Mesenteric fat pad (tissue), 1 donor: ENCODE data around the gene SCN1B. TPM values are rescaled to one million over a fixed set of nuclear protein-coding genes. Genes with fewer than 3 reads are reported as not detected.
"Not testable (repeated sequence)": the region's sequence is repeated elsewhere in the genome, so short reads cannot be mapped to it uniquely, and the experiment has no call there.

Source experiments
- DNase-seq: peaks from one replicate; pipeline ENCODE4 v3.0.0-alpha.2; 2020; ENCODE audit warnings: low spot score
- total RNA-seq: library from RNA; stranded (reverse); fragmentation: NEBNext Ultra II Directional; extraction: Animal tissue kit (Norgen Biotek cat#: 25700); gene quantifications from one replicate; pipeline ENCODE4 v1.2.1, GENCODE V29; 2021
- donor health status: DM: yes; HTN: yes; CAD: no.

The SCN1B gene
- total RNA-seq, 1 donor from 2014 or later, result 17.3 TPM

DNA sequence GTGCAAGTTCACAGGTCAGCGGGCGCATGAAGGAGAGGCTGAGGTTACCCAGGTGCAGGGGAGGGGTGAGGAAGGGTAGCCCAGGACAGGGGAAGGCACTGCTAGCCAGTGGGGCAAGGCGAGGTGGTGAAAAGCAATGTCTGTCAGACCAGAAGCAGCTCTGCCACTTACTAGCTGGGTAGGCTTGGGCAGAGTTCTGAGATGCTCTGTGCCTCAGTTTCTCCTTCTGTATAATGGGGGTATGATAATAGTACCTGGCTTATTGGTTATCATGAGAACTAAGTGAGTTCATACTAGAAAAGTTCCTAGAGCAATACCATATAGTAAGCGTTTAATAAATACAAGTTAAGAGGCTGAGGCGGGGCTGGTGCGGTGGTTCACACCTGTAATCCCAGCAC lies 14.3 kb upstream of the SCN1B start:
- no peak for DNase-seq

DNA sequence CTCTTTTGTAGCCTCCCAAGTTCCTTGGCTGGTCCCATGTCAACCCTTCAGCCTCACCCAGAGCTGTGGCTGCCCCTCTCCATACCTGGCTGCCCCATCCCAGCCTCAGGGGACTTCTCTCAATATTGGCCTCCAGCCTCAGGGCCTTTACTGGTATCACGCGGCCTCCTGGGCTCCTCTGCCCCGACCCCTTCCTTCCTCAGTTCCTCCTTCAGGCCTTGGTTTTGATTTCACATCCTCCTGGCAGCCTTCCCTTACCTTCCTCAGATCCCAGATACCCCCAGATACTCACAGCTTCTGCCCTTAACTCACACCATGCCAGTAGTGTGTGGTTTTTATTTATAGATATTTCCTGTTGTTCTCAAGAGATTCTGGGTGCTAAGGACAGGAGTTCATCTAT lies 12.8 kb upstream of the SCN1B start:
- DNase-seq, result no peak

DNA sequence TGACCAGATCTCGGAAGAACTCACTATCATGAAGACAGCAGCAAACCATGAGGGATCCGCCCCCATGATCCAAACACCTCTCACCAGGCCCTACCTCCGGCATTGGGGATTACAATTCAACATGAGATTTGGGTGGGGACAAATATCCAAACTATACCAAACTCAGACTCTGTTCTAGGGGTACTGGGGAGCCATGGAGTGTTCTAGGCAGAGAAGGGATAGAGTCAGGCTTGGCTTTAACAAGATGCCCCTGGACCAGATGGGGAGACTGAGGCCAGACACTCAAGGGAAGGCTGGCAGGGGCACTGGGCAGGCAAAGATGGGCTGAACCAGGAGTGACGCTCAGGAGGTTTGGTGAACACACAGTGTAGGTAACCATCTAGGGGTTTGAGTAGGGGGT lies 11.9 kb upstream of the SCN1B start:
- DNase-seq, result no peak

DNA sequence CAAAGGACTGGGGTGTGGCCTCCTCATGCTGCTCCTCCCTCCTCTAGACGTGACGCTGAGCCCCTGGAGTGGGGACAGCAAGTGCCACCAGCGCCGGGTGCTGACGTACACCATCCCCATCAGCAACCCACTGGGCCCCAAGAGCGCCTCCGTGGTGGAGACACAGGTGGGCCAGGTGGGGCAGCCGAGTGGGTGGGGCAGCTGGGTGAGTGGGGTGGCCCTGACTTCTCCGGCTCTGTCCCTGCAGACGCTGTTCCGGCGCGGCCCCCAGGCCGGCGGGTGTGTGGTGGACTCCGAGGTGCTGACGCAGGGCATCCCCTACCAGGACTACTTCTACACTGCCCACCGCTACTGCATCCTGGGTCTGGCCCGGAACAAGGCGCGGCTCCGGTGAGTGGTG lies 11.1 kb upstream of the SCN1B start:
- DNase-seq, result no peak

DNA sequence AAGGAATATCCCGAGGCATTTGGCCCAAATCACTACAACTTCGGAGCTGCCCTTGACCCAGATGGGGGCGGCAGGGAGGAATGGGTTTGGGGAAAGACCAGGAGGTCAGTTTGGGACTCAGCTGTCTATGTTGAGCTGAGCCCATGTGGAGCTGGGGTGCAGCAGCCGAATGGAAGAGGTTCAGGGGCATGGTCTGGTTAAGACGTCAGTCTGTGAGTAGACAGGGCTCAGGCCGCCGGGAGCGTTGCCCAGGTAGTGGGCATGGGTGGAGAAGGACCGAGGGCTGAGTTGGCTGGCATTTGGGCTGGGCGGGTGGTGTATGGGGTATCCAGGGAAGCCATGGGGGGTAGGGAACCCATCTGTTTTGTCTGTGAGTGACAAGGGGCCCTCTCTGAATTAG lies 9.3 kb upstream of the SCN1B start:
- no peak for DNase-seq

DNA sequence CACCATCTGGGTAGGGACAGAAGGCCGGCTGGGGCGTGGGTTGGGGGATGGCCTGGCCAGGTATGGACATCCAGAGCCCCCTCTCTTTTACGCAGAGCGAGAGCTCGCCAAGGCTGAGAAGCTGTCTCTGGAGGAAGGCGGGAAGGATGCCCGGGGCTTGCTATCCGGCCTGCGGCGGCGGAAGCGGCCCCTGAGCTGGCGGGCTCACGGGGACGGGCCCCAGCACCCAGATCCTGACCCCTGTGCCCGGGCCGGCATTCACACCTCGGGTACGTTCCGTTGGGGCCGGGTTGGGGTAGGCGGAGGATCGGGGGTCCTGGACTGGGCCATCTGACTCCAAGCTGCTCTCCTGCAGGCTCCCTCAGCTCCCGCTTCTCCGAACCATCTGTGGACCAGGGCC lies 8.7 kb upstream of the SCN1B start:
- no peak for DNase-seq

DNA sequence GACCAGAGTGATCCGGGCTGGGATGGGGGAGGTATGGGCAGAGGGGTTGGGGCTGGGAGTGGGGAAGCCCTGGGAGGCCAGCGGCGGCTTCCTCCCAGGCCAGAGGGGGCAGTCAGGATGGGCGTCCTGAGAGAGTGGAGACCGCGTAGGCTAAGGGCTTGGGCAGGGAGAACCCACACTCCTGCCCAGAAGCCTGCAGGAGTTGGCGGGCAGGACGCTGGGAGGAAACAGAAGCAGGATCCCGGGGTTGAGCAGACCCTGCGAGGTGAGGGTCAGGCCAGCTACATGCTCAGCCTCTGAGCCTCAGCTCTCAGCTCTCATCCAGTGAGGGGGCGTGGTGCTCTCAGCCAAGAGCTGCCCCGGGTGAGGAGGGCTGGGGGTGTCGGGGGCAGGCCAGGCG lies 7.8 kb upstream of the SCN1B start:
- DNase-seq, result no peak

DNA sequence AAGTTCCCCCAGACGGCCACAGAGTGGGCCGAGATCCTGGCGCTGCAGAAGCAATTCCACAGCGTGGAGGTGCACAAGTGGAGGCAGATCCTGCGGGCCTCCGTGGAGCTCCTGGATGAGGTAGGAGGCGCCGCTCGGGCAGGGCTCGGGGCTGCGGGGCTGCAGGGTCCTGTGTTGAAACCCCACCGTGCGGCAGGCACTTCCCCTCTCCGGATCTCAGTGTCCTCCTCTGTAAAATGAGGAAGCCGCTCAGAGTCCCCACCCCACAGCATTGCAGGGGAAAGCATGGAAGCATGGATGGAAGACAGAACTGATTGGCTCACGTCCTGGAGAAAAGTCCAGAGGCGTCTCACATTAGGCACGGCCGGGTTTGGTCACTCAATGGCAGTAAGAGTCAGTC lies 6.8 kb upstream of the SCN1B start:
- DNase-seq, result no peak

DNA sequence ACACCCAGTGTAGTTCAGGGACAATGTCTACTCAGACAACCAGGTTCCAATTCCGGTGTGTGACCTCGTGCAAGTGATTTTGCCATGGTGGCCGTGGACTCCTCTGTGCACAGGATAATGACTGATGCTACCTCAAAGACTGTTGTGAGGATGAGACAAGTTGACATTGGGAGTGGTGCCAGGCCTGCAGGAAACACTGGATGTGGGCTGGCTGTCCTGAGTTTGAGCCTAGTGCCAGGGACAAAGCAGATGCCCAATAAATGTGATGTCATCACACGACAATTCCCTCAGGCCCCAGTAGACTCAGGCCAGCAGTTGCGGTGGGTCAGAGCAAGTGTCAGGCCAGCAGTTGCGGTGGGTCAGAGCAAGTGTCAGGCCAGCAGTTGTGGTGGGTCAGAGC lies 6.2 kb upstream of the SCN1B start:
- DNase-seq, result no peak

DNA sequence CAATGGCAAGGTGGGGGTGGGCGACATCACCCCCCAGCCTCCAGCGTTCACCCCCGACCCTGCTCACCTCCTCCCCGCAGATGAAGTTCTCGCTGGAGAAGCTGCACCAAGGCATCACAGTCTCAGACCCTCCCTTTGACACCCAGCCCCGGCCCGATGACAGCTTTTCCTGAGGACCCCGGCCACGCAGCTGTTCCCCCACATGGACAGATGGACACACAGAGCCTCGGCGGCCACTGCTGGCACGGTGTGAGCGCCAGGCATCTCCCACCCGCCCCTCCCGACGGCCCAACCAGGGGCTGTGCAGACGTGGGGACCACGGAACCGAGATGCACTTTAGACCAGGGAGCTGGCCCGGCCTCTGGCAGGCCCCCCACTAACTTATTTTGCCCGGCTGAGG lies 4.3 kb upstream of the SCN1B start:
- DNase-seq, result no peak

DNA sequence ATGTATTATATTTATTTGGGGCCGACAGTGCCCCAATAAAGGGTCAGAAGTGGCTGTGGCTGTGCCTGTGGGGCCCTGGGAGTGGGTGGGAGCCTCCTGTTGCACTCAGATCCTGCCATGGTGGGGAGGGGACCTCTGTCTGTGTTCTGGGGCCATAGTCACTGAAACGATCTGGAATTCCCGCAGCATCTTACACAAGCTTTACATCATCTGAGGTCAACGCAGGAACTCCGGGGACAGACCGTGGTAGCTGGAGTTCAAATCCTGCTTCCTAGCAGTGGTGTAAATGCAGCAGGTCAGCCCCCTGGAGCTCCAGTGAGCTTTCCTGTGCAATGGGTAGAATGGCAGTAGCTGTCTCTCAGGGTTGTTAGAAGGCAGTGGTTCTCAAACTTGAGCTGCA lies 3.9 kb upstream of the SCN1B start:
- DNase-seq, result no peak

DNA sequence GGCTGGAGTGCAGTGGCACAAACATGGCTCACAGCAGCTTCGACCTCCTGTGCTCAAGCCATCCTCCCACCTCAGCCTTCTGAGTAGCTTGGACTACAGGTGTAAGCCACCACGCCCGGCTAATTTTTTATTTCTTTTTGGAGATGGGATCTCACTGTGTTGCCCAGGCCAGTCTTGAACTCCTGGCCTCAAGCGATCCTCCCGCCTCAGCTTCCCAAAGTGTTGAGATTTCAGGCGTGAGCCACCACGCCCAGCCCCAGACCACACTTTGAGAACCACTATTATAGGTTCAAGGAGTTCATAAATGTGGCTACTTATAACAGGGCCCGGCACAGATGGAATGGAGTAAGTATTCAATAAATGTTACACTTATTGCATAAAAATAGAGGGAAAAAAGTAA lies 3.3 kb upstream of the SCN1B start:
- DNase-seq, result no peak

DNA sequence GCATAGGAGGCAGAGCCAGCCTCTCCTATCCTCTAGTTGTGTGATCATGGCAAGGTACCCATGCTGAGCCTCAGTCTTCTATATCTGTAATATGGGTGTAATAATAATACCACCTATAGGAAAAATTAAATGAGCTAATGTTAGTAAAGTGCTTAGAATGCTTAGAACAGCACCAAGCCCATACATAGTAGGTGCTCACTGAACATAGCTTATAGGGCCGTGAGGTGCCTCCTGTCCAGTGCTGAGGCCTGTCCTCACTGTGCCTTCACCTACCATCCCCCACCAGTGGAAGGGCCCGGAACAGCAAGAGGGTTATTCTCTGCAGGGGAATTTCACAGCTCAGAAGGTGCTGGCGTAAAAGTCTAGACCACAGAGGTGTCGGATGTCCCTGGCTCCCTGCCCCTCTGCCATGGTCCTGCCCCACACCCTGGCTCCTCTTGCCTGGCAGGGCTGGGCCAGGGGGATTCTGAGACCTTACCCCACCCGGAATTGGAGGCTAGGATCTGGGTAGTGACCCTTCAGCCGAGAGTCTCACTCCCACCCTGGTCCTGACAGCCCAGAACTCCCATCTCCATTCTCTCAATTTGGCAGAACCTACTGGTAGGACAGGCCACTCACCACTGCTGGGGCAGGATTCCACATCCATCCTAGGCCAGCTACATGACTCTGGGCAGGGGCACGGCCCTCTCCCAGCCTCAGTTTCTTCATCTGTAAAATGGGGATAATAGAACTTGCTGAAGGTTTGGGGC lies 2.2 kb upstream of the SCN1B start:
- DNase-seq, result no peak

DNA sequence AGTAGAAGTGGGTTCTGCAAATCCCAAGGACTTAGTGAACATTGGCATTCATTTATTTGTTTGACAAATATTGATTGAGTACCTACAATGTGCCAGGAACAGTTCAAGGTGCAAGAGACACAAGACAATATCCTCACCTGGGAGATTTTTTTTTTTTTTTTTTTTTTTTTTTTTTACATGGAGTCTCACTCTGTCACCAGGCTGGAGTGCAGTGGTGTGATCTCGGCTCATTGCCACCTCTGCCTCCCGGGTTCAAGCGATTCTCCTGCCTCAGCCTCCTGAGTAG lies 1.7 kb upstream of the SCN1B start:
- not testable (repeated sequence) for DNase-seq

DNA sequence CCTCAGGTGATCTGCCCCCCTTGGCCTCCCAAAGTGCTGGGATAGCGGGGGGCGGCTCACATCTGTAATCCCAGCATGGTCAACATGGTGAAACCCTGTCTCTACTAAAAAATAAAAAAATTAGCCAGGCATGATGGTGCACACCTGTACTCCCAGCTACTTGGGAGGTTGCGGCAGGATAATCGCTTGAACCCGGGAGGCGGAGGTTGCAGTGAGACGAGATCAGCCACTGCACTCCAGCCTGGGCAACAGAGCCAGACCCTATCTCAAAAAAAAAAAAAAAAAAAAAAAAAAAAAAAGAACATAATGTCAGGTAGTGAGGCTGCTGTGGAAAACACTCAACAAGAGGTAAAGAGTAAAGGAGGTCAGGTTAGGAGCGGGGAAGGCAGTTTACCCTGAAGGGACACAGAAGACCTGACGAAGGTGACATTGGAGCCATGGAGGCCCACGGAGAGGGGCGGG lies 964 bp upstream of the SCN1B start:
- DNase-seq, result not testable (repeated sequence)

DNA sequence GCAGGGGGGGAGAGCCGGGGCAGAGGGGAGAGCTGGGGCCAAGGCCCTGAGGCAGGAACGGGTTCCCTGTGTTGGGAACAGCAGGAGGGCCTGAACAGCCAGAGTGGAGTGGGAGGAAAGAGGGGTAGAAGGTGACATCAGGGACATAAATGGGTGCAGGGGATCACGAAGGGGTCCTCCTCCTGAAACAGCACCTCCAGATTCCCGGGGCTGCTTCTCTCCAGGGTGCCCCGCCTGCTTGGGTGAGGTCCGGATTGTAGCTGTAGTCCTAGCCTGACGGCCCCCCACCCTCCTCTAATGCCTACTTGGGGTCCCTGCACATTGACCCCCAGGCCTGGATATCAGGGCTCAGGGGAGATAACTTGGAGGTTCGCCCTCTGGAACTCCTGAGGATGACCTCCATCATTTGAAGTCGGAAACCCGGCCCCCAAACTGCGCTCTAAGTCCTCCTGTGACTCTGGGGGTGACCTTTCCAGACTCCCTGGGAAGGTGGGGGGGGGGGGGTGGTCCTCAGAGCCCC lies 473 bp upstream of the SCN1B start:
- DNase-seq, result no peak

DNA sequence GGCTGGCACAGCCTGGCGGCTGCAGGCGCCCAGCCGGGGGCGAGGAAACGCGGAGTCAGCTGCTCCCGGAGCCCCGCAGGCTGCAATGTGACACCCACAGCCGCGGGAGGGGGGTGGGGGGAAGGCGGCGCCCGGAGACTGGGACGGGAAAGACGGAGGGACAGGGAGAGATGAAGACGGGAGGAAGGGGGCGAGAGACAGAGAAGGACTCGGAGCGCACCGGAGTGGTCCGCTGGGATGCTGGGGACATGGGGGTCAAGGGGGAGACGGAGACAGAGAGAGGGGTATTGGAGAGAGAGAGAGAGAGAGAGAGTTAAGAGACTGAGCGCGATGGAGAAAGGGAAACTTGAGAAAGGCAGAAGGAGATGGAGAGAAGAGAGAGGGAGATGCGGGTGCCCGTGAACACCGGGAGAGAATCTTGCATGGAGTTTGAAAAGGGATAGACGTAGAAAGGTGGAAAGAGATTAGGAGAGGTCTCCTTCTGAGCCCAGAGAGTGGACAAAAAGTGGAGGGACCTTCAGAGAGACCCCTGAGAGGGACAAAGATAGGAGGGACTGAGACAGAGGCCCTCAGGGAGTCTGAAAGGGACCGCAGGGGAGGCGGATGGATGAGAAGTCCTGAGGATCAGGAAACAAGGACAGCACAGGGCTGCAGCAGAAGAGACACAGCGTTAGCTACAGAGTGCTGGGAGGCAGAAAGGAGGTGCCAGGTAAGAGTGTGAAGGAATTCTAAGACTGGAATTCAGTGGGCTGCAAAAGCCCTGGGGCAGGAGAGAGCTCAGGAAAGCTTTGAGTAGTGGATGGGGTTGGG lies 1.0 kb downstream of the SCN1B start:
- DNase-seq, result no peak

DNA sequence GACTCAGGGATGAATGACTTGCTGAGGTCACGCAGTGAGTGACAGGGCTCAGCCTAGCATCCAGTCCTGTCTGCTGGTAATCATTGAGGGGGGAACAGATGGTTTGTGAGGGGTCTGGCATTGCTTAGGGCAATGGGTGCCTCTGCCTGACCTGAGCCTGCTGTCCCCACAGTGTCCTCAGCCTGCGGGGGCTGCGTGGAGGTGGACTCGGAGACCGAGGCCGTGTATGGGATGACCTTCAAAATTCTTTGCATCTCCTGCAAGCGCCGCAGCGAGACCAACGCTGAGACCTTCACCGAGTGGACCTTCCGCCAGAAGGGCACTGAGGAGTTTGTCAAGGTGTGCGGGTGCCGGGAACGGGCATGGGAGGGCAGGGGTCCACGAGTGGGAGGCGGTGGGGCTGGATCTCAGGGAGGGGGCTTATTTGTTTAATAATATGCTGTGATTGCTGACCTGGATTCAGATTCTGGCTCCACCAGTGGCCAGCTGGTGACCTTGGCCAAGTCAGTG lies 2.1 kb downstream of the SCN1B start:
- no peak for DNase-seq

DNA sequence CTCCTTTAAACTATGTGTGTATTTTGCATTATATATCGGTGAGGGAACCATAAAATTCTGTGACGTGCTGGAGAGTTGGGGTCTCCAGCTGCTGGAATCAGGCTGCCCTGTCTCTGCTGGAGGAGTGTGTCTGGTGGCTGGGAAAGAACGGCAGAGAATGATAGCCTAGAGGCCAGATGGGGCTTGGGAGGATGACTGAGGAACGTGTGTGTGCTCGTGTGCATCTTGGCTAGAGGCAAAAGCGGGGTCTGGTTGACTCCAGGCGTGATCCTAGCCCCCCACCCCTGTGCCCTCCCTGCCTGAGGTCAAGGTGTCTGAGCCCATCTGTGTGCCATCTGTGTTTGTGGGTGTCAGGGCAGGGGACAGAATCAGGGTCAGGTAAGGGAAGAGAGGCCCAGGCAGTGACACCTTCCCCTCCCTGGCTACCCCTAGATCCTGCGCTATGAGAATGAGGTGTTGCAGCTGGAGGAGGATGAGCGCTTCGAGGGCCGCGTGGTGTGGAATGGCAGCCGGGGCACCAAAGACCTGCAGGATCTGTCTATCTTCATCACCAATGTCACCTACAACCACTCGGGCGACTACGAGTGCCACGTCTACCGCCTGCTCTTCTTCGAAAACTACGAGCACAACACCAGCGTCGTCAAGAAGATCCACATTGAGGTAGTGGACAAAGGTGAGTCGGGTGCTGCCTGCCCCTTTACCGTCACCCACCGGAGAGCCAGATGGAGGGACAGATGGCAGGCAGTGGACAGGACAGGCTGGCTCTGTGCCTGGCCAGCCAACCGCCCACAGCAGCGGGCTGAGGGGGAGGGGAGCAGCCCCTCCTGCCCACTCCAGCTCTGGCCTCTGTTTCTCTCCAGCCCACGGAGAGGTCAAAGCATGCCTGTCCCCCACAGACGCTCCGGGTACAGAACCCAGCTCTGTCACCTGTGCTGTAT lies 3.1 kb downstream of the SCN1B start:
- DNase-seq, result no peak

DNA sequence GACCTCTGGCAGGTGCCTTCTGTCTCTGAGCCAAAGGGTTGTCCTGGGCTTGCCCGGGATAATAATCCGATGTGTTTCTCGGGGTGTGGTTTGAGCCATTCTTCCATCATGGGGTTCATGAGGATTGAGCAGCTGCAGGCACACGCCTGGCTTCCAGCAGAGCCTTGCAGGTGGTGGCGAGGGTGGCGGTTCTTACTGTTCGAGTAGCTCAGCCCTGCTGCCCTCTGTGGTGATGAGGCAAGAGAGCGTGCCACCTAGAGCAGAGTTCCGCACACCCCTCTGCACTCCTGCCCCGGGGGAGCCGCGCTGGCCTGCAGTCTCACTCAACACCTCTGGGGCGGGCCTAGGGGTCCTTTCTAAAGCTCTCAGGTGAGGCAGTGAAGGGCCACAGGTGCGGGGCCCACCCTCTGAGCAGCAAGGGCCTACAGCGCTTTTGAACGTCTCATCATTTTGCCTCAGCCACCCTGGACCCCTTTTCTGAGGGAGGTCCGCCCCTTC lies 3.8 kb downstream of the SCN1B start:
- no peak for DNase-seq
